ENCODE measurements around the gene RPS24. TPM values are rescaled to one million over a fixed set of nuclear protein-coding genes. Genes with fewer than 3 reads are reported as not detected.

Gene RPS24
- total RNA-seq, 2 donors from 2014 or later: 1,060 to 1,748 TPM

DNA sequence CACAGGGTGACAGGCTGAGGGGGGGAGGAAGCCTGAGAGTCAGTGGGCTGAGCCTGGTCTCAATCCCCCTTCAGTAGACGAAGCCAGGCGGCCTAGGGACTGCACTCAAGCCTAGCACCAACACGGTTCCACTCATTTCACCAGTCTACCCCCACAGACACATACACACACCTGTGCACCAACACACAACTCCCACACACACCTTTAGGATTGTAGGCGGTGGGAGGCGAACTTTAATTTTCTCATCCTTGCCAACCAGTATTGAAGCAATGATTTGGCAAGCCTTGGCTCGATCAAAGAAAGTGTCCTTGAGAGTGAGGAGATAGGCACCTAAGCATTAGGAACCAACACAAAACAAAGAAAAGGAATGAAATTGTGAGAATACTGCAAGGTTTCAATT, 24.0 kb upstream of the RPS24 start:
- Histone ChIP-seq H3K9me3 (no peaks in the 10 kb centered on the region), H3K27ac (no peak overlapping the region), H3K4me1 (no peaks in the 10 kb centered on the region), H3K36me3 (peaks cover 85% of the 10 kb centered on the region), H3K4me3 (no peak overlapping the region), H3K27me3 (no peaks in the 10 kb centered on the region)
- no peak for DNase-seq (ENCODE audit: low spot score)
- TF ChIP-seq, protein P1, sequence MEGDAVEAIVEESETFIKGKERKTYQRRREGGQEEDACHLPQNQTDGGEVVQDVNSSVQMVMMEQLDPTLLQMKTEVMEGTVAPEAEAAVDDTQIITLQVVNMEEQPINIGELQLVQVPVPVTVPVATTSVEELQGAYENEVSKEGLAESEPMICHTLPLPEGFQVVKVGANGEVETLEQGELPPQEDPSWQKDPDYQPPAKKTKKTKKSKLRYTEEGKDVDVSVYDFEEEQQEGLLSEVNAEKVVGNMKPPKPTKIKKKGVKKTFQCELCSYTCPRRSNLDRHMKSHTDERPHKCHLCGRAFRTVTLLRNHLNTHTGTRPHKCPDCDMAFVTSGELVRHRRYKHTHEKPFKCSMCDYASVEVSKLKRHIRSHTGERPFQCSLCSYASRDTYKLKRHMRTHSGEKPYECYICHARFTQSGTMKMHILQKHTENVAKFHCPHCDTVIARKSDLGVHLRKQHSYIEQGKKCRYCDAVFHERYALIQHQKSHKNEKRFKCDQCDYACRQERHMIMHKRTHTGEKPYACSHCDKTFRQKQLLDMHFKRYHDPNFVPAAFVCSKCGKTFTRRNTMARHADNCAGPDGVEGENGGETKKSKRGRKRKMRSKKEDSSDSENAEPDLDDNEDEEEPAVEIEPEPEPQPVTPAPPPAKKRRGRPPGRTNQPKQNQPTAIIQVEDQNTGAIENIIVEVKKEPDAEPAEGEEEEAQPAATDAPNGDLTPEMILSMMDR (IDR thresholded peaks at IDR 0.05): no peak

DNA sequence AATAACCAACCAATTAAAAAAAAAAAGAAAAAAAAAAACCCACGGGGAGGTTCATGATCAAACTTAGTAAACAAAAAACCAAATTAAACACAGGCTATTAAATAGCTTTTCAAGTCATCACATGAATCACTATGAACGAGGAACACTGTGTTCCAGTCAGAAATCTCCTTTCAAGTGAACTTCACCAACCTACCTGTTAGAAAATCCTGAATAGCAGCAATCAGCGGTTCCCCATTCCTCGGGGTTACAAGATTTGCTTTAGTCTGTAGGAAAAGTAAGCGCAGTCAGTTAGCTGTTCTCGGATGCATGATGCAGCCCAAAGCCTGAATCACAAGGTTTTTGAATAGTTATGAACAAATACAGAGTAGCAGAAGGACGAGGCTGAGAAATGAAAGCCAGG, 23.4 kb upstream of the RPS24 start:
- H3K4me1 ChIP-seq: no peaks in the 10 kb centered on the region
- H3K36me3 ChIP-seq: peaks cover 85% of the 10 kb centered on the region
- H3K9me3 ChIP-seq: no peaks in the 10 kb centered on the region
- no peak overlapping the region for H3K27ac ChIP-seq
- H3K27me3 ChIP-seq: no peaks in the 10 kb centered on the region
- H3K4me3 ChIP-seq: no peak overlapping the region
- TF ChIP-seq, protein P1 (IDR thresholded peaks at IDR 0.05): no peak
- DNase-seq (ENCODE audit: low spot score): no peak

DNA sequence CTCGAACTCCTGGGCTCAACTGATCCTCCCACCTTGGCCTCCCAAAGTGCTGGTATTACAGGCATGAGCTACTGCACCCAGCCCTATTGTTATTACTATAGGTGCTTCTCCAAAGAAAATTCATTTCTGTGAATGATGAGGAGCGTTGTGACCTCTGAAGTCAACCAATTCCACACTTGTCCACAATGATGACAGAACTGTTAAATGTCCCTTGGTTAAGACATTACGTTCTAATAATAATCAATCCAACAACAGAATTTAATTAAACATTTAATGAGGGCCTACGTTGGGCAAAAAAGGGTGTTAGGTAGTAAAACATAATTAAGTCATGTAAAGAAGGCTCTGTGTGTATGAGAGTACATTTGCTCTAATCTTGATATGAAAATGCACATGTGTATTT, 22.6 kb upstream of the RPS24 start:
- Histone ChIP-seq H3K4me1 (no peaks in the 10 kb centered on the region), H3K27ac (no peak overlapping the region), H3K36me3 (peaks cover 85% of the 10 kb centered on the region), H3K4me3 (no peak overlapping the region), H3K27me3 (no peaks in the 10 kb centered on the region), H3K9me3 (no peaks in the 10 kb centered on the region)
- TF ChIP-seq, protein P1 (IDR thresholded peaks at IDR 0.05): no peak
- no peak for DNase-seq (ENCODE audit: low spot score)

DNA sequence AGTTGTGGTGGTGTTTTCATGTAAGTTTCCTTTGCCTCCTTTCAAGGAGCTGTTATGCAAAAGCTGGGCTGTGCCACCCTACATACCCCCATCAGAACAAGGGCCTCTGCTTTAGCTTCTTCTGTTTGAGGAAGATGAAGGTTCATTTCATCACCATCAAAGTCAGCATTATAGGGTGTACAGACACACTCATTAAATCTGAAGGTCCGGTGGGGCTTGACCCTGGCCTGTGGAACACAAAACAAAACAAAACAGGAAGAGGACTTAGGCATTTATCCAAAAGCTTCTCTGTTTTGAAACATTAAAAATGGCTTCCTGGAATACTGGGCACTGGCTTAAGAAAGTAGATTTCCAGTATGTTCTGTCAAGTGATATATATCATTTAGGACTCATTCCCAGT, 20.1 kb upstream of the RPS24 start:
- Histone ChIP-seq H3K9me3 (no peaks in the 10 kb centered on the region), H3K4me3 (no peak overlapping the region), H3K27ac (no peak overlapping the region), H3K36me3 (peaks cover 88% of the 10 kb centered on the region), H3K27me3 (no peaks in the 10 kb centered on the region), H3K4me1 (no peaks in the 10 kb centered on the region)
- no peak for DNase-seq (ENCODE audit: low spot score)
- TF ChIP-seq, protein P1 (IDR thresholded peaks at IDR 0.05): no peak

DNA sequence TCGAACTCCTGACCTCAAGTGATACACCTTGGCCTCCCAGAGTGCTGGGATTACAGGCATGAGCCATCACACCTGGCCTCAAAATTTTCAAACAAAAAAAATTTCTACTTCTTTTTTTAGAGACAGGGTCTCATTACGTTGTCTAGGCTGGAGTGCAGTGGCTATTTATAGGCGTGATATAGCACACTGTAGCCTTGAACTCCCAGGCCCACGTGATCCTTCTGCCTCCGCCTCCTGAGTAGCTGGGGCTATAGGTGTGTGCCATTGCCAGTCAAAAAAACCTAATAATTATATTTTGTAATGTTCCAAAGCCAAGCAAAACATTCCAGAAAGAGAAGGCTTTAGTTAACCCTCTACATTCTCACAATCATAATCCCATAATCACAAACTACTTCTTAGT, 18.1 kb upstream of the RPS24 start:
- TF ChIP-seq, protein P1 (IDR thresholded peaks at IDR 0.05): no peak
- DNase-seq (ENCODE audit: low spot score): no peak
- no peak overlapping the region for H3K27ac ChIP-seq
- H3K4me3 ChIP-seq: no peak overlapping the region
- peaks cover 90% of the 10 kb centered on the region for H3K36me3 ChIP-seq
- H3K27me3 ChIP-seq: no peaks in the 10 kb centered on the region
- no peaks in the 10 kb centered on the region for H3K9me3 ChIP-seq
- H3K4me1 ChIP-seq: no peaks in the 10 kb centered on the region

DNA sequence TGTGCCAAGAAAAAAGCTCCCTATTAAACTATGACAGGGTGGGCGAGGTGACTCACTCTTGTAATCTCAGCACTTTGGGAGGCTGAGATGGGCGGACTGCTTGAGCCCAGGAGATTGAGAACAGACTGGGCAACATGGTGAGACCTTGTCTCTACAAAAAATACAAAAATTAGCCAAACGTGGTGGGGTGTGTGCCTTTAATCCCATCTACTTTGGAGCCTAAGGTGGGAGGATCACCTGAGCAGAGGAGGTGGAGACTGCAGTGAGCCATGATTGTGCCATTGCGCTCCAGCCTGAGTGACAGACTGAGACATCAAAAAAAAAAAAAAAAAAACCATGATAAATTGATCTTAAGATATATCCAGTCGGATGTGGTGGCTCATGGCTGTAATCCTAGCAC, 15.8 kb upstream of the RPS24 start:
- TF ChIP-seq, protein P1 (IDR thresholded peaks at IDR 0.05): no peak
- H3K4me1 ChIP-seq: no peaks in the 10 kb centered on the region
- H3K36me3 ChIP-seq: peaks cover 90% of the 10 kb centered on the region
- H3K27ac ChIP-seq: no peak overlapping the region
- no peak overlapping the region for H3K4me3 ChIP-seq
- H3K9me3 ChIP-seq: no peaks in the 10 kb centered on the region
- H3K27me3 ChIP-seq: no peaks in the 10 kb centered on the region
- DNase-seq (ENCODE audit: low spot score): no peak

Data from right atrium auricular region (tissue), 2 donors.